Erythroblast (primary cell): Measurements from ENCODE around the gene ST3GAL6.

Source experiments
- GATA1 ChIP-seq: IDR thresholded peaks from 2 replicates; pipeline ENCODE4 v1.6.1; 2011; ENCODE audit warnings: low read depth, mild to moderate bottlenecking, control low read depth, low read length, moderate library complexity
- POLR2A ChIP-seq: IDR thresholded peaks from 2 replicates; pipeline ENCODE4 v1.6.1; 2011; ENCODE audit warnings: mild to moderate bottlenecking, low read length

DNA sequence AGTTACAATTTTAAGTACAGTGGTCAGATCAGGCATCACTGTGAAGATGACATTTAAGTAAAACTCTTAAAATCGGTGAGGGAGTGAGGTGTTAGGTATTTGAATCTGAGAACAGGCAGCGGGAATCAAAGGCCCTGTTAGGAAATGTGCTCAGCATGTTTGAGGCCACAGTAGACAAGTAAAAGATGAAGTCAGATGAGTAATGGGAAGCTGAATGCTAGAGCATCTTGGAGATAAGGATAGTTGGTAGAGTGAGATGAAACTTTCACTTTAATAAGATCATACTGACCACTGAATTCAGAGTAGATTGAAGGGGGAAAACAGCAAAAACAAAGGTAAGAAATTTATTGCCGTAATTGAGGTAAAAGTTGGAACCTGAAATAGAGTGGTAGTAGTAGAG is 76.7 kb downstream of the ST3GAL6 start:
- TF ChIP-seq POLR2A (no peak), GATA1 (no peak)
